ENCODE data around the gene ZNF467.

DNA sequence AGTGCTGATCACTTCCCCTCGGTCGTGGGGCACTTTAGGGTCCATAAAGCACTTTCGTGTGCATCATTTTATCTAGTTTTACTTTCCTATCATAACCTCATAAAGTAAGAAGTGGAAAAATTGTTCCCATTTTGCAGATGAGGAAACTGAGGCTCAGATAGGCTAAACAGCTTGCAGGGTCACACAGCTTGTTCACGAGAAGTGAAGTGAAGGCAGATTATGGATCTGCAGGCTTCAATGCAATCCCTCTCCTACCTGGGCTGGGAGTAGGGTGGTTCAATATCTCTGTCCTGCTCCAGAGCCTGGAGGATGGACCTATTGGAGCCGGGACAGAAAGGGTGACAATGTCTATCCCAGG, 10.8 kb upstream of the ZNF467 start:
- TF ChIP-seq, protein P1, sequence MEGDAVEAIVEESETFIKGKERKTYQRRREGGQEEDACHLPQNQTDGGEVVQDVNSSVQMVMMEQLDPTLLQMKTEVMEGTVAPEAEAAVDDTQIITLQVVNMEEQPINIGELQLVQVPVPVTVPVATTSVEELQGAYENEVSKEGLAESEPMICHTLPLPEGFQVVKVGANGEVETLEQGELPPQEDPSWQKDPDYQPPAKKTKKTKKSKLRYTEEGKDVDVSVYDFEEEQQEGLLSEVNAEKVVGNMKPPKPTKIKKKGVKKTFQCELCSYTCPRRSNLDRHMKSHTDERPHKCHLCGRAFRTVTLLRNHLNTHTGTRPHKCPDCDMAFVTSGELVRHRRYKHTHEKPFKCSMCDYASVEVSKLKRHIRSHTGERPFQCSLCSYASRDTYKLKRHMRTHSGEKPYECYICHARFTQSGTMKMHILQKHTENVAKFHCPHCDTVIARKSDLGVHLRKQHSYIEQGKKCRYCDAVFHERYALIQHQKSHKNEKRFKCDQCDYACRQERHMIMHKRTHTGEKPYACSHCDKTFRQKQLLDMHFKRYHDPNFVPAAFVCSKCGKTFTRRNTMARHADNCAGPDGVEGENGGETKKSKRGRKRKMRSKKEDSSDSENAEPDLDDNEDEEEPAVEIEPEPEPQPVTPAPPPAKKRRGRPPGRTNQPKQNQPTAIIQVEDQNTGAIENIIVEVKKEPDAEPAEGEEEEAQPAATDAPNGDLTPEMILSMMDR (IDR thresholded peaks at IDR 0.05): no peak
- TF ChIP-seq POLR2A (IDR thresholded peaks at IDR 0.05): no peak

All from esophagus squamous epithelium (tissue), 4 donors.